GM18502 (cell line): ENCODE measurements around the gene CHMP1B.

Source experiments
- ATAC-seq: cut with Tn5 transposase; IDR thresholded peaks from one replicate; pipeline ENCODE4 v1.9.1; 2021; ENCODE audit warnings: mild to moderate bottlenecking; ENCODE audit not compliant: unreplicated experiment, poor library complexity

The CHMP1B gene

GRCh38 chr18:11865071-11865470, 13.9 kb downstream of the CHMP1B start:
- no peak for ATAC-seq

- no peak for ATAC-seq
Measured at GRCh38 chr18:11866329-11866728, 15.1 kb downstream of the CHMP1B start.

DNA sequence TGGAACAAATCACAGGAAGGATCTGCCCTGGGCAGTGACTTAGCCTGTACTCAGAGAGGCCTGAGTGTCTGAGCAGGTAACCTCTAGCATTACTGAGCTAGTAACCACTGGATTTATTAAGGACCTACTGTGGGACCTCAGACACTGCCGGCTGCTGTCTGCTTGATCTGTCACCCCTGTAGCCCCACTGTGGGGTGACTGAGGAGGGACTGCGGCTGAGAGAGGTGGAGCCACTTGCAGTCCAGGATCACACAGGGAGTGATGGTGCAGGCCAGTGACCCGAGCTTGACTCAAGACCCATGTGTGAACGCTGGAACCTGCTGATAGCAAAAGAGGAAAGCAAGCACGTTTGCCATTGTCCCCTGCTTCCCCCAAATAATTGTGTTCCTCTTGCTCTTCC, 15.6 kb downstream of the CHMP1B start:
- no peak for ATAC-seq

DNA sequence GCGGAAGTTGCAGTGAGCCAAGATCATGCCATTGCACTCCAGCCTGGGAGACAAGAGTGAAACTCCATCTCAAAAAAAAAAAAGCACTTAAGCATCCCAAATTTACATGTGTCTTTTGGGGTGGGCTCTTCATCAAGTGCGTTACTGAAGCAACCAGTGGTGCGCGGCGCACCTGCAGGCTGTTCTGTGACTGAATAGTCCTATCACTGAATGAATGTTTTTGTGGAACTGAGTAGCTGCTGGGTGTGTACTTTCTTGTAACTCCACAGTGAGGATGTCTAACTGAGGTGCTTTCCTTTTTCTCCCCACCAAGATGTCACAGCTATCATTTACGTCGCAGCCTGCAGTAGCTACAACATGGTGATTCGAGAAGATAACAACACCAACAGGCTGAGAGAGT, 17.0 kb downstream of the CHMP1B start:
- no peak for ATAC-seq

- no peak for ATAC-seq
Measured at GRCh38 chr18:11871501-11871900, 20.3 kb downstream of the CHMP1B start.

GRCh38 chr18:11872479-11873136, 21.4 kb downstream of the CHMP1B start:
- ATAC-seq, result no peak

- no peak for ATAC-seq
Measured at GRCh38 chr18:11873670-11874340, 22.6 kb downstream of the CHMP1B start.

GRCh38 chr18:11874676-11875075, 23.5 kb downstream of the CHMP1B start:
- no peak for ATAC-seq

DNA sequence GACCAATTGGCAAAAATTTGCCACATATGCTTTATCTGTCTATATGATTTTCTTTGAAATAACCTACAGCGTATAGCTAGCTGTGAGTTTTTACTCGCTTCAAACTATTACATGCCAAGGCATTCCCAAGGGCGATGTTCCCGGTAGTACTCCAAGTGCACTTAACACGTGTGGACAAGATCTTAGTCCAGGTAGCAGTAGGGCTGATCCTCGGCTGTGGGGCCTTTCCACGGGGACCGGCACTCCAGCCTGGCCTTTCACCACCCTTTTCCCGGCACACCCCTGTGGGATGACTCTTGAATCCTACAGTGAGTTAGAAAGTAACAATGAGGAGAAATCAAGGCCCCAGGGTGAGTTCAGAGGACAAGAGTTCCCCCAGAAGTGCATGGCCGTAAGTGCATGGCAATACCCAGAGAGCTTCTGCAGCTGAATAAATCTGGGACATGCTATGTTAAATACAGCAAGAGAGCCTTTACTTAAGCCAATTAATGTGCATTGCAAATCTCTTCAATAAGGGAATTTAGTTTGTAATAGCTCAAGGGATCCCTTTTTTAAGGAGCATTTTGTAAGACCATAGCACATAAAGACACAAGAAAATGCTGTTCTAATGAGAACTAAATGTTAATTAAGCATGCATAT, 26.4 kb downstream of the CHMP1B start:
- ATAC-seq, result no peak

DNA sequence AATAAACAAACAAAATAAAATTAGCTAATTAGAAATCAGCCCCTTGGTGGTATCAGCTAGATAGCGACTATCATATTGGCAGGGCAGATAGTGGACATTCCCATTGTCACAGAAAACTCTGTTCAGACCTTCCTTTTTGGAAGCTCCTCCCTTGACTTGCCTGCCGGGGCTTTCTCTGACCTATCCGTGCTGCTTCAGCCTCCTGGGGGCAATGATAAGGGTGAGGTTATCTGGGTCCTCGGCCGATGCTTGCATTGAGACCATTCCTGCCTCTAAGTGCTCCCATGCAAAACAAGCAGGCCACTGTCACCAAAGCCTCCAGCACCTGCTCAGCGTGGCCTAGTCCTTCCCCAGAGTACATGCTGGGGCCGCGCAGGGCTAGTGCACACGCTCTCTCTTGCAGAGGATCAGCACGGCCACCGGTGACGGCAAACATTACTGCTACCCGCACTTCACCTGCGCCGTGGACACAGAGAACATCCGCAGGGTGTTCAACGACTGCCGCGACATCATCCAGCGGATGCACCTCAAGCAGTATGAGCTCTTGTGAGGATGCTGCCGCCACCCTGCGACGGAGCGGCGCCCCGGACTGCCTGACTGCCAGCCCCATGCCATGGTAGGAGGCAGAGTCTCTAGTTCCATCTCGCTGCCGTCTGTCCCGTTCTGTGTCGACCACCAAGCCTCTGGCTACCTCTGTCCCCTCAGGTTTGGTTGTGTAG, 29.5 kb downstream of the CHMP1B start:
- no peak for ATAC-seq

- ATAC-seq, result no peak
Measured at GRCh38 chr18:11882636-11883035, 31.4 kb downstream of the CHMP1B start.

GRCh38 chr18:11883153-11883552, 31.9 kb downstream of the CHMP1B start:
- peak; percentile 89 for ATAC-seq

DNA sequence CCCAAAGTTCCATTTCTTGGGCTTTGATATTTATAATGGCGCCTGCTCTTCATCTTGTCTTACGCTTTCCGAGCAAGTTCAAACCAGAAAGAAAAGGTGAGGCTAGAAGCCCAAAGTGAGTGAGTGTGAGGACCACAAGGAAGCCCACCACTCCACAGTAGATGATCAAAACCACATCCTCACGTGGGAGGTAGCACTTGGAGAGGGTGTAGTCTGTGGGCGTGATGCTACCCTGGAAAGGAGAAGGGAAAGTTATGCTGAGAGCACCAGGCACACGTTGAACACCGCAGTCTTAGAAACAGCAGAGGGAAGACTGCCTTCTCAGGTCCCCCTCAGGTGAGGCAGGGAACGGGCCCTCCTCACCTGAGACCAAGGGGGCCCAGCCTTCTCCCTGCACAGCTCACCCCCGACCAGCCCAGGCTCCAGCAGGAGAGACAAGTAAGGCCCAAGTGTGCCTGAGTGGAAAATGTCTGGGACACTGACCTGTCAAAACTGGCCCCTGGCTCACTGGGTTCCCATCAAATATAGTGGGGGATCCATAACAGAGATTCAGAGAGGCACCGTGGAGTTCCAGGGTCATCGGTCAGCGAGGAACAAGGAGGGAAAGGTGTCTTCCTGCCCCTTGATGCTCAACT, 33.3 kb downstream of the CHMP1B start:
- ATAC-seq, result no peak

DNA sequence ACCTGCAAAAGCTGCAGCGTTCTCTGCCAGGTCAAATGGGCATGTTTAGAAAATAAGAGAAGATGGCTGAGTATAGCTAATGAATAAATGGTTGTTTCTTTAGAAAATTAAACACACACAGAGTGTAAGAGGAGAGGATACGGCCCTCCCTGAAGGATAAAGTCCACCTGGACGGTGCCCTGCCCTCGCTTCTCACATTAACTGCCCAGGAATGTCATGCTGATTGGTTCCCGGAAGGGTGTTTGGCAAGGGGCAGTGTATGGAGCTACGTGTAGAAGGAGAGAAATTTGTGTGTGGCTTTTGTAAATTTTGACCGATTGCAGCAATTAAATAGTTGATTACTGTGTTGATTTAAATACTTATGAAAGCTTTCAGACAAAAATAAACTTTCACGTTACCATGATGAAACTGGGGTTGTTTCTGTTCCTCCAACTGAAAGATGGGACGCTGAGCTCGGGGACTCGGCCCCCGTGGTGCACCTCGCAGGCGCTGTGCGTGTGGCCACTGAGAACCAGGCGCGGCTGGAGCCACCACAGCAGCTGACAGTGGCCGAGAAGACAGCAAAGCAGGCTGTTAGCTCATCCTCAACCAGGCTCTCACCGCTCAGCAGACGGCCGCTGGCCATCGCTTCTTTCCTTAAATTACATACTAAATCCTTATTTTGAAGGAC, 34.2 kb downstream of the CHMP1B start:
- no peak for ATAC-seq

- no peak for ATAC-seq
Measured at GRCh38 chr18:11886577-11887110, 35.4 kb downstream of the CHMP1B start.

DNA sequence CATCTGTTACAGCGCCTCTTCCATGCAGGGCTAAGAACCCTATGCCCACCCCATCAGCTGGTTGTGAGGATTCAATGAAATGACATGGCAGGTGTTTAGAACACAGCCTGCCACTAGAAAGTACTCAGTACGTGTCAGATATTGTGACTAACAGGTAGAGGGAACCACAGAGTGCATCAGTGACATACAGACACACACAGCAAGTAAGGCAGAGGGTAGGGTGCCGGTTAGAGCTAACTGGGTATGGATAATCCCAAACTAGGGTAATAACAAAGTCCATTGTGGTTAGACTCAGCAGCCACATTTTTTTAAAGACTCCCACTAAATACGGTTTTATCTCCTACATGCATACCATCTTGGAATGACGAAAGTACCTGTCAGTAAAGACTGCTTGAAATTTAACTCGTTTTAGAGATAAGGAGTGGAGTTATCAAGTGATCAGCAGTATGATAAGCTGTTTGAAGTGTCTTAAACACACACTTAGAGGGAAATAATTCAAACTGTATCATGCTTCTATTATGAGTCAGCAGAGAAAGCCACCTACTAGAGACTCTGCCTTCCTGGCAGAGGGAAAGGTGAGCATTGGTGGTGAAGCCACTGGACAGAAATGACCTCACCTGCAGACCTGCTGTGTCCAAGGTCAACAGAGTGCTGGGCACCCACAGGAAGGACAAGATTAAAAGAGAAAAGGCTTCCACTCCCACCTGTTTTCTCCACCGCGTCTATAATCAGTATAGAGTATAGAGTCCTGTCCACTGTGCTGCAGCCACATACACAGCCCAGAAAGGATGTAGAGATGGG, 36.3 kb downstream of the CHMP1B start:
- no peak for ATAC-seq

GRCh38 chr18:11888726-11889125, 37.5 kb downstream of the CHMP1B start:
- ATAC-seq, result no peak

GRCh38 chr18:11889284-11889683, 38.1 kb downstream of the CHMP1B start:
- no peak for ATAC-seq

DNA sequence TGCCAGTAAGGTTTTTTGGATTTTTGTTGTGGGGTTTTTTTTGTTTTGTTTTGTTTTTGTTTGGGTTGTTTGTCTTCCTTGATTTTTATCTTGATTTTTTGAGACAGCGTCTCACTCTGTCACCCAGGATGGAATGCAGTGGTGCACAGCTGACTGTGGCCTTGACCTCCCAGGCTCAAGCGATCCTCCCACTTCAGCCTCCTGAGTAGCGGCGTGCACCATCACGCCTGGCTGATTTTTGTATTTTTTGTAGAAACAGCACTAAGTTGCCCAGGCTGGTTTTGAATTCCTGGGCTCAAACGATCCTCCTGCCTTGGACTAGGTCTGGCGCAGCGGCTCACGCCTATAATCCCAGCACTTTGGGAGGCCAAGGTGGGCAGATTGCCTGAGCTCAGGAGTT, 40.5 kb downstream of the CHMP1B start:
- ATAC-seq, result no peak
